HG03378 (cell line): ENCODE data around the gene PHACTR1.
"Not testable (repeated sequence)": the region's sequence is repeated elsewhere in the genome, so short reads cannot be mapped to it uniquely, and the experiment has no call there.

Experiments
- ATAC-seq: cut with Tn5 transposase; IDR thresholded peaks from one replicate; pipeline ENCODE4 v1.9.1; 2021; ENCODE audit warnings: mild to moderate bottlenecking, moderate library complexity; ENCODE audit not compliant: unreplicated experiment

PHACTR1 gene

GRCh38 chr6:13326031-13326586 lies 609.5 kb downstream of the PHACTR1 start:
- ATAC-seq, result not testable (repeated sequence)

- no peak for ATAC-seq
These were observed 611.1 kb downstream of the PHACTR1 start for GRCh38 chr6:13327691-13328075.

GRCh38 chr6:13328076-13328874 lies 611.7 kb downstream of the PHACTR1 start, which contains the start of gene TBC1D7:
TBC1D7 (minus strand) TSS chr6:13328537; CDS start chr6:13326898, 1,639 bp downstream.
- ATAC-seq, result peak; percentile 71

- no peak for ATAC-seq
These were observed 612.3 kb downstream of the PHACTR1 start for GRCh38 chr6:13328875-13329183.

GRCh38 chr6:13331516-13332348 lies 615.2 kb downstream of the PHACTR1 start:
- no peak for ATAC-seq

GRCh38 chr6:13332349-13332706 lies 615.8 kb downstream of the PHACTR1 start:
- no peak for ATAC-seq

GRCh38 chr6:13334953-13335352 lies 618.4 kb downstream of the PHACTR1 start:
- no peak for ATAC-seq

GRCh38 chr6:13336553-13336952 lies 620.0 kb downstream of the PHACTR1 start:
- ATAC-seq, result no peak

- no peak for ATAC-seq
These were observed 621.5 kb downstream of the PHACTR1 start for GRCh38 chr6:13338038-13338437.
